NCI-H1694 treated with DMSO at 0.1 percent for 48 hours (cell line): Measurements from ENCODE around the gene TIAM1.

ENCODE experiments used
- DNase-seq: peaks from one replicate; lab custom pipeline; 2025; lab: John Stamatoyannopoulos, UW

The TIAM1 gene

DNA sequence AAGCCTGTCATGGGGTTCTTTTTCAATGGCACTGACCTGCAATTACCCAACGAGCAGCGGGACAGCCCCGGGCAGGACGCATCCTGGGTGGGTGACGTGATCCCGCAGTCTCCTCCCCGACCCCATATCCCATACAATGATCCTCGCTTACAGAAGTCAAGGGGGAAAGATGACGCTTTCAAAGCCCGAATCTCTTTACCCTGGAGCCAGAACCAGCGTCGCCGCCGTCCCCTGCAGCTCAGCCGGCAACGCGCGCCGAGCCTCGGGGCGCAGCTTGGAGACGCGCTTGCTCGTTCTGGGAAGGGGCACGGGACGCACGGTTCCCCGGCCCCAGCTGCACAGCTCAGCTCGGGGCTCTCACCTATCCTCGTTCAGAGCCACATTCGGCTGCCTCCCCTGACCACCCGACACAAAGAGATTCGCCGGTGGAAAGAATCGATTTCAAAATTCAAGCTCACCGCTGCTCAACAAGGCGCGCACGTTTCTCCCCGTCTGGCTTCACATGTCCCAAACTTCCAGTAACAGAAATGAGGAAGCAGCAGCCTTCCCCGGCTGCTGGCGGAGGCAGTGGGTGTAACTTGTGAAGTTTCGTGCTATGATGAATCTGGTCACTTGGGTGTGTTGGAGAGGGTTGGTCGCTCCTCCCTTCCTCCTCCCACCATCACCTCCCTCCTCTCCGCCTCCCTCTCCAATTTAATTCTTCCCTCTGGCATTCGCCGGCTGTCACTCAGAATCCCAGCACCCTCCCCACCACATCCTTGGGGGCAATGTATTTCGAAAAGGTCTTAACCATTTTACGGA lies at the start of gene TIAM1:
Gene TIAM1, minus strand, starts transcription at position 582 of the 801 bp plus-strand sequence. CDS start 77,289 bp downstream, outside the sequence.
- DNase-seq, result no peak

- no peak for DNase-seq
Observed at GRCh38 chr21:31387560-31388186, 43.6 kb upstream of the TIAM1 start.

DNA sequence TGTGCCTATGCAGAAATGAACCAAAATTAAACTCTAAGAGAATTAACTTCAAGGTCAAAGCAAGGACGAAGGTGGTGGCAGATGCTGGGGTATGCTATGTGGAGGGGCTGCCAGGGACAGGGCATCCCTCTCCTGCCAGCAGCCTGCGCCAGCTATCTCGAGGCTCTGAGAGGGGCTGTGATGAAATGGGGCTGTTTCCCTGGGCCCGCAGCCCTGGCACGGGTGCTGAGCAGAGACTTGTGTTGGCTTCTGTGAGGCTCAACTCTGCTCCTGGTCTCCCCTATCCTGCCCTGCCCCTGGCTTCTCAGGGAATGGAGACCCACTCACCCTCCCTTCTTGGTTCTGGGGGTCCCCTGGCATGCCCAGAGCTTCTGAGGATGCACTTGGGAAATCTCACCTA lies 41.9 kb upstream of the TIAM1 start:
- DNase-seq, result no peak

- DNase-seq, result no peak
Observed at GRCh38 chr21:31383770-31384169, 39.7 kb upstream of the TIAM1 start.

DNA sequence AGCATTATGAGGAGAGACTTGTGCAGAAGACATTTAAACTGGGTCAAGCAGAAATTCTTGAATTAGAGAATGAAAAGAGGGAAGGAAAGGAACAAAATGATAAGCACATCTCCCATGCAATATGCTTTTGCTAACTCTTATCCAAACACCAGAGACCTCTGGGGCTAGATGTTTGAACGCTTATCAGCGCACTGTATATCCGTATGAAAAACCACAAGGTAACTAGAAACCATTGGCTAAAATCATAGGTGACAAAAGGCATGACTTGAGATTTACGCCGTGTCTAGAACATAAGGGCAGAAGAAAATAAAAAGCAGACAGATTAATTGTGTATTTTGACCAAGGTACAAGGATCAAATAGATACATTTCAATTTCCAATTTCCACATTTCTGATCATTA lies 38.0 kb upstream of the TIAM1 start:
- DNase-seq, result no peak

GRCh38 chr21:31376301-31376700 lies 32.2 kb upstream of the TIAM1 start:
- no peak for DNase-seq

GRCh38 chr21:31374395-31374794 lies 30.3 kb upstream of the TIAM1 start:
- no peak for DNase-seq

GRCh38 chr21:31372471-31372765 lies 28.4 kb upstream of the TIAM1 start:
- no peak for DNase-seq

GRCh38 chr21:31371715-31372470 lies 27.8 kb upstream of the TIAM1 start:
- DNase-seq, result no peak

DNA sequence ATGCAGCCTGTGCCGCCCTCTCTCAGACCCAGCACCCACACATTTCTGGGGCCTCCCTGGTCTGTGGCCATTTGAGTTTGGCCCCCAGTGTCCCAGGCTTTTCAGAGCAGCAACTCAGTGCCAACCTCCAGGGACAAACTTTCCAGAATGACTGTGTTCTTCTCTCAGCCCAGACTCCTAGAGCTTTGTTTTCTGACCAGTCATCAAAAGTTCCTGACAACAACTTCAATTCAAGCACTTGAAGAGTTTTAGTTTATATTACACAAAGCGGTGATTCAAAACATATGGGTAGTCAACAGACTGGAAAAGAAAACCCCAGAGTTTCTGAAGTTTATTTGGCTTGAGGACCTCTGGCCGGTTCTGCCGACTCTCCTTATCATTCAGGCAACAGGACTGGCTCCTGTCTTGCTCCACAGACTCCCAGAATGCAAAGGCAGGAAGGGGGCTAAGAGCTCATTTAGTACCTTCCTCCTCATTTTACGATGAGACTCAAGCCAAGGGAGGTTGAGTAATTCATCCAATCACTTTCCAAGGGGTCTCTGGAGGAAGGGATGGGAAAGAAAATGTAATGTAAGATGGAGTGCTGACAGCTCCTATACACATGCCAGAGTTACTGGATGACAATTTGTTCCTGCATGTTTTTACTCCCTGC lies 27.0 kb upstream of the TIAM1 start:
- DNase-seq, result no peak

DNA sequence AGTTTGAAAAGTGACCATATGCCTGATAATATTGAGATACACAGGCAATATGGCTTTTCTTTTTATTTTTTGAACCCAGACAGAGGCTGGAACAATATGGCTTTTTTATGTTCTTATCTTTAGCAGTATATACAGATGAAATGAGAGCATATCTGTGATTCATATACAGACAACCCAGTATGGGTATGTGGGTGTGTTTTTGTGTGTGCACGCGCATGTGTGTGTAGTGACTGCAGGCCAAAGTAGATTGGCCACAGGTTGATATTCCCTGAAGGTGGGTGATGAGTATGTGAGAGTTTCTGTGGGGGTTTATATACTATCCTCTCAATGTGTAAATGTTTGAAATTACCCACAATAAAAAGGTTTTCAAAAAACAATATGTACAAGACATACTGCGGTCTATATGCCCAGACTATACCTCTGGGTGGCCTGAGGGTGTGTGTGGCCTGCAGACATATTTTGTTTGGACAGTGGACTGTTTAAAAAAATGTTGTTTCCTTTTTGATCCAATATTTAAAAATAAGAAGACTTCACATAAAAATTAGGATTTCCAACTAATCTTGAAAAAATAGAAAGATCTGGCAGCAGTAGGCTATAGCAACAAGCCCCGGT lies 26.3 kb upstream of the TIAM1 start:
- no peak for DNase-seq

GRCh38 chr21:31368361-31368760 lies 24.3 kb upstream of the TIAM1 start:
- no peak for DNase-seq

DNA sequence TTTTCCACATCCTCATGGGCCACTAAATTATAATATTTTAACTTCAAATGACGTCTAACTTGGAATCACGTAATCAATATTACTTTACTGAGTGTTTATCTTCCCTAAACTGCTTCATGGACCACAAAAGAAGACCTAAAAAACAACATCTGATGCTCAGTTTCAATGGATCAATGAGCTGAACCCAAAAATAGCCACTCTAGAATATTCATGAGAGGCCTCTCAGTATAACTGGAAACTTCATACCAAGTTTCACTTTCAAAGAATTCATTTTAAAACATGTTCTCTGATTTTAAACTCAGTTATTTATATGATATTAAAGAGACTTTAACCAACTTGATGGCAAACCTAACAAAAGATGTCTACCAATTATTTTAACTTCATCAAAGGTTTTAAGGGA lies 23.7 kb upstream of the TIAM1 start:
- no peak for DNase-seq

DNA sequence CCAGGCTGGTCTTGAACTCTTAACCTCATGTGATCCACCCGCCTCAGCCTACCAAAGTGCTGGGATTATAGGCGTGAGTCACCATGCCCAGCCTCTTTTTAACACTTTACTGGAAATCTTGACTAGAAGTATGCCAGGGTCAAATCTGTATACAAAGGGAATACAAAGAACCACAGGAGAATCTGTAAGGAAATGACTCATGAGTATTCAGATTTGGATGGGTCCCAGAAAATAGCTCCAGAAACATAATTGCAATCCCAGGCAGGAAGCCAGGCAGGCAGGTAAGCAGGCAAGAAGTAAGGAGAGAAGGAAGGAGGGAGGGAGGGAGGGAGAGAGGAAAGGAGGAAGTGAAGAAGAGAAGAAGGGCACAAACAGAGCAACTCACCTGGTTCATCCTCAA lies 22.8 kb upstream of the TIAM1 start:
- no peak for DNase-seq

DNA sequence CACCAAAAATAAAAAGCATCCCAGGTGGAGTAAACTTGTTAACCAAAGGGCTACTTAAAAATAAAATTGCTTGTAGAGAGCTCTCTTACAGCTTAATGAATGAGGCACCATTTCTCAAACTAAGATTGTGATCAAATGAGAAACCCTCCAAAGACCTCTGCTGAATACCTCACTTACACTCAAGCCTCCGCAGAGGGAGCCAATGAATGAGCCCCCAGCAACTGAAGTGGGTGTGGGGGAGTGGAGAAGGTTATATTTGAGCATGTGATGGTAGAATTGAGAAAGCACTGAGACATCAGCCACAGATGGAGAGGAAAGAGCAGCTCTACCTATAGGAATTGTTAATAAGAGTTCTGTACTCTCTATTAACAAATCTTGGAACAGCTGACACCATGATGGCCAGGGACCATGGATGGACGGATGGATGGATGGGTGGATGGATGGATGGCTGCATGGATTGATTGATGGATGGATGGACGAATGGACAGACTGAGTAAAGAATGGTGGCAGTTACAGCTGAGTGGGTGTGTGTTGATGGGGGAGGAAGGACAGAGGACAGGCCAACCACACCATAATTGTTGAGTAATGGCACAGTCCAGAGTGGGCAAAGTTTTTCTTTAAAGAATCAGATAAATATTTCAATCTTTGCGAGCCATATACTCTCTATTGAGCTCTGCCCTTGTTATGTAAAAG lies 20.3 kb upstream of the TIAM1 start:
- no peak for DNase-seq

DNA sequence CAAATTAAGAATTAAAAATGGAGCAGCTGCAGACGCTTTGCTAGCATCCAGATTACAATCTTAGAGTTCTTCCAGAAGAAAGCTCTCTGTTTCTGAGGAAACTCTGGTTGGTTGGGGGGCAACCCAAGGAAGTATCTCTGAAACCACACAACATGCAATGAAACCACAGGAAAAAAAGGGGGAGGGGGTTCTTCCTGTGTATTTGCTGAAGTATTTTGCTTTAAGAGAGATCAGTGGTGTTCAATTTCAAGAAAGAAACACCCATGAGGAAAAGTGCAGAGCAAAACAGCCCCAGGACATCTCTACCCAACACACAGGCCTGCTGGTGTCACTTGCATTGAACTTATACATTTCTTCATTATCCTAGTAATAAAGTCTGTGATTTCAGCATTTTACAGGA lies 19.7 kb upstream of the TIAM1 start:
- DNase-seq, result no peak

DNA sequence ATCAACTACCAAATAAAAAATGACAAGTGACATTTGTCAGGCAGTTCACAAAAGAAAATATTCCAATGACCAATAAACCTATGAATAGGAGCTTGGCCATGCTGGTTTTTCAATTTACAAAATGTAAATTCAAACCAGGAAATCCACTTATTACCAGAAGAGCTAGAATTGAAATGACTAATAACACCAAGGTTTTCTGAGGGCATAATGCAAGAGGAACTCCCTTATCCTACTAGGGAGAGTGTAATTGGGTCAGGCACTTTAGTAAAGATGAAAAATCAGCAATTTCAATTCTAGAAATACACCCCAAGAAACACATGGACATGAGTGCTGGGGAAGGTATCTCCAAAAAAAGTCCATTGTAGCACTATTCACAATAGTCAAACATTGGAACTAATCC lies 16.7 kb upstream of the TIAM1 start:
- DNase-seq, result no peak

DNA sequence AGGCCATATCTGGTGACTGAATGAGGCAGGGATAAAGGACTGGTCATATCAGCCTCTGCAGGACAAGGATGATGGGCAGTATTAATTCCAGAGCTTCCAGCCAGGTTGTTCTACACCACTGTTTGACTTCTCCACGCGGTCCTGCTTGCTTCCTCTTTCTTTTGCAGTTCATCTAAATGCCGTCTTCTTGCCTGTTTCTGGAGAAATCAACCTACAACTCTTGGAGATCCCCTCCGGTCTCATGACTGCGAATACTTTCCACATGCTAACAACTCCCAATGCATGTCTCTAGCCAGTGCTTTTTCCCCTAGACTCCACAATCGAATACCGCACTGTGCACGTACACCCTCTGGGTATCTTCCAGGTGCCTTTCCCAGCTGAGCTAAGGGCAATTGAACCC lies 14.1 kb upstream of the TIAM1 start:
- DNase-seq, result no peak

DNA sequence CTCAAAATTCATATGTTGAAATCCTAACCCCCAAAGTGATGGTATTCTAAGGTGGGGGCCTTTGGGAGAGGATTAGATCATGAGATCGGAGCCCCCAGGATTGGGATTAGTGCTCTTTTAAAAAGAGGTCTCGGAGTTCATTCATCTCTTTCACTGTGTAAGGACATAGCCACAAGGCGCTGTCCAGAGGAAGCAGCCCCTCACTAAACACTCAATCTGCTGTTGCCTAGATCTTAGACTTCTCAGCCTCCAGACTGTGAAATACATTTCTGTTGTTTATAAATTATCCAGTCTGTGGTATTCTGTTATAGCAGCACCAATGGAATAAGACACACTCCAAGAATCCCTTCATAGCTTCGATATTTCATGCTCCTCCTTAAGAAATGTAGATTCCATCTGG lies 12.4 kb upstream of the TIAM1 start:
- DNase-seq, result no peak

GRCh38 chr21:31354604-31355443 lies 10.8 kb upstream of the TIAM1 start:
- DNase-seq, result no peak

- no peak for DNase-seq
Observed at GRCh38 chr21:31354122-31354521, 10.1 kb upstream of the TIAM1 start.
